Mesenchymal stem cell (in vitro differentiated cells and primary cell): ENCODE data around the gene FGGY.

ENCODE experiments used
- DNase-seq: peaks from one replicate; pipeline ENCODE4 v3.0.0-alpha.2; 2013
- H2AFZ ChIP-seq: one replicate; pipeline ENCODE4 v1.6.1; 2013; ENCODE audit warnings: low read depth, mild to moderate bottlenecking, control low read depth, inconsistent platforms, low read length, moderate library complexity
- H2AK5ac ChIP-seq: 2 replicates; pipeline ENCODE4 v1.6.1; 2013; ENCODE audit warnings: low read length, moderate library complexity, mild to moderate bottlenecking, inconsistent platforms; ENCODE audit not compliant: severe bottlenecking
- H2BK120ac ChIP-seq: one replicate; pipeline ENCODE4 v1.6.1; 2013; ENCODE audit warnings: low read depth, mild to moderate bottlenecking, inconsistent platforms, low read length, moderate library complexity
- H2BK12ac ChIP-seq, 2 experiments: one replicate each; pipeline ENCODE4 v1.6.1; 2013; ENCODE audit warnings: inconsistent platforms in 2 of 2, low read length in 2 of 2, mild to moderate bottlenecking in 2 of 2, moderate library complexity in 2 of 2, control low read depth in 1 of 2
- H2BK15ac ChIP-seq: one replicate; pipeline ENCODE4 v1.6.1; 2013; ENCODE audit warnings: mild to moderate bottlenecking, low read depth, inconsistent platforms; ENCODE audit not compliant: poor library complexity, severe bottlenecking
- H2BK5ac ChIP-seq: 2 replicates; pipeline ENCODE4 v1.6.1; 2013; ENCODE audit warnings: low read depth, mild to moderate bottlenecking, low read length, control low read depth, inconsistent platforms; ENCODE audit not compliant: poor library complexity, severe bottlenecking
- H3K14ac ChIP-seq, 2 experiments: one replicate each; pipeline ENCODE4 v1.6.1; 2013; ENCODE audit warnings: inconsistent platforms in 2 of 2, low read length in 2 of 2, control low read depth in 1 of 2, mild to moderate bottlenecking in 1 of 2, moderate library complexity in 1 of 2
- H3K18ac ChIP-seq, 2 experiments: one replicate each; pipeline ENCODE4 v1.6.1; 2013; ENCODE audit warnings: inconsistent platforms in 2 of 2, low read length in 2 of 2, control low read depth in 1 of 2, low read depth in 1 of 2, mild to moderate bottlenecking in 1 of 2
- H3K23ac ChIP-seq, 2 experiments: one replicate each; pipeline ENCODE4 v1.6.1; 2013; ENCODE audit warnings: inconsistent platforms in 2 of 2, low read length in 2 of 2, mild to moderate bottlenecking in 2 of 2, moderate library complexity in 2 of 2, control low read depth in 1 of 2
- H3K27ac ChIP-seq: 2 replicates; pipeline ENCODE4 v1.5.1; 2013; ENCODE audit warnings: mild to moderate bottlenecking, moderate library complexity, low read length, control low read depth, inconsistent platforms; ENCODE audit not compliant: poor library complexity, severe bottlenecking
- H3K27me3 ChIP-seq, 2 experiments: 2 replicates each; pipeline versions ENCODE4 v1.6.1 to v1.7.0; 2013; ENCODE audit warnings: low read length in 2 of 2, mild to moderate bottlenecking in 2 of 2, moderate library complexity in 2 of 2, control low read depth in 1 of 2, inconsistent platforms in 1 of 2; ENCODE audit not compliant: control insufficient read depth in 1 of 2, insufficient read depth in 1 of 2
- H3K36me3 ChIP-seq, 2 experiments: 2 replicates each; pipeline versions ENCODE4 v1.6.1 to v1.7.0; 2013; ENCODE audit warnings: low read length in 2 of 2, control low read depth in 1 of 2, inconsistent platforms in 1 of 2, low read depth in 1 of 2, mild to moderate bottlenecking in 1 of 2; ENCODE audit not compliant: insufficient read depth in 2 of 2, control insufficient read depth in 1 of 2
- H3K4ac ChIP-seq, 2 experiments: one replicate each; pipeline ENCODE4 v1.6.1; 2013; ENCODE audit warnings: inconsistent platforms in 2 of 2, low read length in 2 of 2, mild to moderate bottlenecking in 2 of 2, moderate library complexity in 2 of 2, control low read depth in 1 of 2, low read depth in 1 of 2
- H3K4me1 ChIP-seq: 2 replicates; pipeline ENCODE4 v1.6.1; 2013; ENCODE audit warnings: low read depth, low read length, control low read depth; ENCODE audit not compliant: control insufficient read depth, insufficient read depth
- H3K4me2 ChIP-seq: 2 replicates; pipeline ENCODE4 v1.6.1; 2013; ENCODE audit warnings: low read length, mild to moderate bottlenecking, inconsistent platforms; ENCODE audit not compliant: poor library complexity, severe bottlenecking
- H3K4me3 ChIP-seq, 2 experiments: 2 replicates each; pipeline versions ENCODE4 v1.5.1 to v1.7.0; 2013; ENCODE audit warnings: low read length in 2 of 2, mild to moderate bottlenecking in 2 of 2, control low read depth in 1 of 2, low read depth in 1 of 2; ENCODE audit not compliant: insufficient read depth in 1 of 2
- H3K79me1 ChIP-seq: replicated peaks from 2 replicates; pipeline ENCODE4 v1.6.1; 2013; ENCODE audit warnings: mild to moderate bottlenecking, control low read depth, low read length, inconsistent platforms; ENCODE audit not compliant: poor library complexity, severe bottlenecking
- H3K9ac ChIP-seq: 2 replicates; pipeline ENCODE4 v1.7.0; 2013; ENCODE audit warnings: mild to moderate bottlenecking, low read length, moderate library complexity
- H3K9me3 ChIP-seq: 2 replicates; pipeline ENCODE4 v1.7.0; 2013; ENCODE audit warnings: mild to moderate bottlenecking, low read length; ENCODE audit not compliant: control insufficient read depth
- H4K8ac ChIP-seq: one replicate; pipeline ENCODE4 v1.6.1; 2013; ENCODE audit warnings: inconsistent platforms, mild to moderate bottlenecking, low read length, moderate library complexity
- H4K91ac ChIP-seq: one replicate; pipeline ENCODE4 v1.6.1; 2013; ENCODE audit warnings: mild to moderate bottlenecking, low read length, inconsistent platforms
- WGBS: methylation state at CpG from one replicate; pipeline ENCODE4 v1.1.7; 2013; ENCODE audit warnings: mixed read lengths; 5-methylcytosine and 5-hydroxymethylcytosine counted together

The FGGY gene

DNA sequence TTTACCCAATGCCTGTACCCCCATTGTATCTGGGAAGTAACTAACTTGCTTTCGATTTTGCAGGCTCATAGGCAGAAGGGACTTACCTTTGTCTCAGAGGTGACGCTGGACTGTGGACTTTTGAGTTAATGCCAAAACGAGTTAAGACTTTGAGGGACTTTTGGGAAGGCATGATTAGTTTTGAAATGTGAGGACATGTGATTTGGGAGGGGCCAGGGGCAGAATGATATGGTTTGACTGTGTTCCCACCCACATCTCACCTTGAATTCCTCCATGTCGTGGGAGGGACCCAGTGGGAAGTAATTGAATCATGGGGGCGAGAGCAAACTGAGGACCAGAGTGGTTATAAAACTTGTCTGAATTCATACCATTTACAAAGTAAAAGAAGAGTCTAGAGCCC is 440.7 kb downstream of the FGGY start:
- no peak overlapping the region for H2BK5ac ChIP-seq
- H3K4ac ChIP-seq = no peak overlapping the region
- no peaks in the 10 kb centered on the region for H3K27me3 ChIP-seq
- peaks cover 7% of the 10 kb centered on the region for H3K9me3 ChIP-seq
- WGBS = 95% methylated on average over 3 of the region's 5 CpGs
- H3K27ac ChIP-seq = no peak overlapping the region
- H3K79me1 ChIP-seq = no peaks in the 10 kb centered on the region
- H4K8ac ChIP-seq = no peak overlapping the region
- peak overlapping the region; percentile 34 for H3K9ac ChIP-seq
- H2BK120ac ChIP-seq = no peak overlapping the region
- no peak for DNase-seq
- no peak overlapping the region for H3K4me2 ChIP-seq
- peaks cover 3% of the 10 kb centered on the region for H3K4me1 ChIP-seq
- H2AK5ac ChIP-seq = no peak overlapping the region
- no peak overlapping the region for H3K14ac ChIP-seq
- no peak overlapping the region for H3K18ac ChIP-seq
- no peak overlapping the region for H2AFZ ChIP-seq
- peak overlapping the region in 1 of 2 experiments; percentile 53 for H2BK12ac ChIP-seq
- H2BK15ac ChIP-seq = no peak overlapping the region
- no peak overlapping the region for H3K23ac ChIP-seq
- H4K91ac ChIP-seq = no peak overlapping the region
- no peaks in the 10 kb centered on the region for H3K36me3 ChIP-seq
- H3K4me3 ChIP-seq = no peak overlapping the region

- no peak overlapping the region for H3K23ac ChIP-seq
- H2AFZ ChIP-seq = no peak overlapping the region
- H2AK5ac ChIP-seq = no peak overlapping the region
- H2BK12ac ChIP-seq = no peak overlapping the region
- peak overlapping the region; percentile 34 for H3K9ac ChIP-seq
- no peak overlapping the region for H4K91ac ChIP-seq
- no CpG with 5 or more reads among the region's 3 CpGs for WGBS
- no peaks in the 10 kb centered on the region for H3K36me3 ChIP-seq
- H4K8ac ChIP-seq = no peak overlapping the region
- no peak overlapping the region for H3K14ac ChIP-seq
- no peak overlapping the region for H3K18ac ChIP-seq
- no peaks in the 10 kb centered on the region for H3K27me3 ChIP-seq
- no peak overlapping the region for H3K4me3 ChIP-seq
- no peak overlapping the region for H2BK15ac ChIP-seq
- H3K27ac ChIP-seq = peak overlapping the region; percentile 72
- DNase-seq = no peak
- H2BK120ac ChIP-seq = no peak overlapping the region
- no peak overlapping the region for H3K4me2 ChIP-seq
- peaks cover 3% of the 10 kb centered on the region for H3K4me1 ChIP-seq
- peaks cover 7% of the 10 kb centered on the region for H3K9me3 ChIP-seq
- no peak overlapping the region for H2BK5ac ChIP-seq
- no peaks in the 10 kb centered on the region for H3K79me1 ChIP-seq
- no peak overlapping the region for H3K4ac ChIP-seq
These were observed 441.3 kb downstream of the FGGY start for GRCh38 chr1:59738152-59738551.

DNA sequence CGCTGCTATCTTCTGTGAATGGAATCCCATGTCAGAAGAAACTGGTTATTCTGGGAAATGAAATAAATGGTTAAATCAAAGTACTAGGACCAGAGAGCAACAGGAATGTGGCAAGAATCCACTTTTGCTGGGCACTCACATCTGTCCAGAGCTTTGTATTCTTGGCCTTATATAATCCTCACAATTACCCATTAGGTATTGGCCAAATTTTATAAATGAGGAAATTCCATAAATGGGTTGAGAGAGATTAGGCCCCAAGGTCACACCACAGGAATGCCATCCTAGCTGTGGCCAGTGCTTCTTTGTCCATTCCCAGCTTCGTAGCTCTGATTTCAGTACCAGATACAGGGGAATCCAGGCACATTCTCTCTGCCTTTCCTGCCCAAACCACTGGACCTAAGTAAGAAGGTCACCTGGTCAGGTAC is 441.7 kb downstream of the FGGY start:
- H2BK120ac ChIP-seq = no peak overlapping the region
- H3K4me2 ChIP-seq = no peak overlapping the region
- H2BK15ac ChIP-seq = no peak overlapping the region
- H3K14ac ChIP-seq = no peak overlapping the region
- DNase-seq = peak; percentile 64
- H3K27ac ChIP-seq = peak overlapping the region; percentile 72
- no peak overlapping the region for H2BK5ac ChIP-seq
- no peak overlapping the region for H3K4me3 ChIP-seq
- peak overlapping the region; percentile 55 for H4K8ac ChIP-seq
- peak overlapping the region; percentile 71 to 73 for H3K18ac ChIP-seq
- peak overlapping the region in 1 of 2 experiments; percentile 60 for H3K4ac ChIP-seq
- H4K91ac ChIP-seq = peak overlapping the region; percentile 52
- H3K23ac ChIP-seq = no peak overlapping the region
- peaks cover 3% of the 10 kb centered on the region for H3K4me1 ChIP-seq
- H3K9me3 ChIP-seq = peaks cover 7% of the 10 kb centered on the region
- peak overlapping the region; percentile 70 to 76 for H2BK12ac ChIP-seq
- no peaks in the 10 kb centered on the region for H3K27me3 ChIP-seq
- H3K36me3 ChIP-seq = no peaks in the 10 kb centered on the region
- peak overlapping the region; percentile 34 for H3K9ac ChIP-seq
- WGBS = 57% methylated on average over 2 of the region's 2 CpGs
- H2AFZ ChIP-seq = no peak overlapping the region
- no peaks in the 10 kb centered on the region for H3K79me1 ChIP-seq
- H2AK5ac ChIP-seq = no peak overlapping the region

DNA sequence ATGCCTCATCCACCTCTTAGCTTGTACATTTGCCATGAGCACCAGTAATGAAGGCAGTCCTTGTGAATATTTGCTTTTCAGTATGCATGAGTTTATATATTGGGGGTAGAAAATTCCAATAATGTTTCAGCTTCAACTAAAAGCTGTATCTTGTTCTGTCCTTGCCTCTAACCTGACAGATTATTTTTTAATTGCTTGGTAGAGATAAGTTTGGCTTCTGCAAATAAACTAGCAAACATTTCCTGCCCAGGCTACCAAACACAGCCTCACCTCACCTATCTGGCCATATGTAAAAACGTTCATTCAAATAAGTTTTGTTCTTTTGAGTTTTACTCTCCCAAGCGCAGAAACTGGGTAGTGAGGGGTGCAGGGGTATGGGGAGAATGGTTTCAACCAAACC is 442.2 kb downstream of the FGGY start:
- Histone ChIP-seq H4K91ac (peak overlapping the region; percentile 52), H2BK12ac (peak overlapping the region; percentile 70 to 98), H3K27me3 (no peaks in the 10 kb centered on the region), H3K4me2 (no peak overlapping the region), H4K8ac (peak overlapping the region; percentile 55), H3K4me1 (peaks cover 3% of the 10 kb centered on the region), H3K36me3 (no peaks in the 10 kb centered on the region), H3K79me1 (no peaks in the 10 kb centered on the region), H3K14ac (no peak overlapping the region), H2BK5ac (no peak overlapping the region), H3K9ac (no peak overlapping the region), H3K9me3 (peaks cover 7% of the 10 kb centered on the region), H2BK120ac (peak overlapping the region; percentile 54), H2BK15ac (no peak overlapping the region), H2AFZ (no peak overlapping the region), H3K4me3 (no peak overlapping the region), H3K4ac (peak overlapping the region; percentile 57 to 60), H2AK5ac (peak overlapping the region; percentile 58), H3K23ac (no peak overlapping the region), H3K27ac (peak overlapping the region; percentile 48), H3K18ac (peak overlapping the region; percentile 71 to 73)
- no peak for DNase-seq
- WGBS = 94% methylated on average over 2 of the region's 2 CpGs
